ENCODE data around the gene KRT15. TPM values are rescaled to one million over a fixed set of nuclear protein-coding genes. Genes with fewer than 3 reads are reported as not detected.

Gene KRT15
- polyA plus RNA-seq, 3 donors = 0.03 TPM; not detected in 2

DNA sequence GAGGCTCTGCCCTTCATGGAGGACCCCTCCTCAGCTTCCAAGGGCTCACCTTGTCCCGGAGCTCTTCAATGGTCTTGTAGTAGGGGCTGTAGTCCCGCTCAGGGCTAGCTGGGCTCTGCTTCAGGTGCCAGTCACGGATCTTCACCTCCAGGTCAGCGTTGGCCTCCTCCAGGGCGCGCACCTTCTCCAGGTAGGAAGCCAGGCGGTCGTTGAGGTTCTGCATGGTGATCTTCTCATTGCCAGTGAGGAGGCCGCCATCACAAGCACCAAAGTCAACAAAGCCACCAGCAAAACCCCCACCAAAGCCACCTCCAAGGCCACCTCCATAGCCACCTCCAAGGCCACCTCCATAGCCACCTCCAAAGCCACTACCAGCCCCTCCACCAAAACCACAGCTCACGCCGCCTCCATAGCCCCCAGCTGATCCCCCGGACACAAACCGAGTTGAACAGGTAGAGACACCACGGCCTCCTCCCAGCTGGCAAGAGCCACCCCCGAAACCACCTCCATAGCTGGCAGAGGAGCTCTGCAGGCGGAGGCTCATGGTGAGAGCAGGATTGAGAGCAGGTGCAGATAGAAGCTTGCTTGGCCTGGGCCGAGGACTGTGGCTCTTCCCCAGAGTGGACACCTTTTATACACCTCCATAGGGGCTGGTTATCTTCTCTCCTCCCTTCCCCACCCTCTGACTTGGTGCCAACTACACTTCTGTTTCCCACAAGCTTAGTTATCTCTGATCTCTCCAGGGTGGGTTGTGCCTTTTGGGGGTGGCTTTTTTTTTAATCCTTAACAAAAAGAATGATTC is 13.5 kb downstream of the KRT15 start, which contains the start of gene KRT13:
Gene KRT13 (minus strand): TSS at position 606 of the 802 bp plus-strand sequence. CDS start 62 bp downstream, at position 544.
- peak within 1 kb of the TSS in 3 of 7 donors; percentile 22 to 69 (median 66) for H3K27ac Mint-ChIP-seq
- TF ChIP-seq, protein P1, sequence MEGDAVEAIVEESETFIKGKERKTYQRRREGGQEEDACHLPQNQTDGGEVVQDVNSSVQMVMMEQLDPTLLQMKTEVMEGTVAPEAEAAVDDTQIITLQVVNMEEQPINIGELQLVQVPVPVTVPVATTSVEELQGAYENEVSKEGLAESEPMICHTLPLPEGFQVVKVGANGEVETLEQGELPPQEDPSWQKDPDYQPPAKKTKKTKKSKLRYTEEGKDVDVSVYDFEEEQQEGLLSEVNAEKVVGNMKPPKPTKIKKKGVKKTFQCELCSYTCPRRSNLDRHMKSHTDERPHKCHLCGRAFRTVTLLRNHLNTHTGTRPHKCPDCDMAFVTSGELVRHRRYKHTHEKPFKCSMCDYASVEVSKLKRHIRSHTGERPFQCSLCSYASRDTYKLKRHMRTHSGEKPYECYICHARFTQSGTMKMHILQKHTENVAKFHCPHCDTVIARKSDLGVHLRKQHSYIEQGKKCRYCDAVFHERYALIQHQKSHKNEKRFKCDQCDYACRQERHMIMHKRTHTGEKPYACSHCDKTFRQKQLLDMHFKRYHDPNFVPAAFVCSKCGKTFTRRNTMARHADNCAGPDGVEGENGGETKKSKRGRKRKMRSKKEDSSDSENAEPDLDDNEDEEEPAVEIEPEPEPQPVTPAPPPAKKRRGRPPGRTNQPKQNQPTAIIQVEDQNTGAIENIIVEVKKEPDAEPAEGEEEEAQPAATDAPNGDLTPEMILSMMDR (IDR thresholded peaks at IDR 0.05) = no peak
- Histone ChIP-seq H3K9ac (ENCODE audit: insufficient read depth, low read length, poor library complexity, severe bottlenecking) (no peak within 1 kb of the TSS), H4K20me1 (ENCODE audit: insufficient read depth, low read length) (no peaks in the 10 kb centered on the region), H3K79me2 (ENCODE audit: insufficient read depth, low read length) (no peaks in the 10 kb centered on the region), H3K4me1 (ENCODE audit: control insufficient read depth in 1 of 2, insufficient read depth in 2 of 2, low read length in 2 of 2) (peaks cover 13 to 21% of the 10 kb centered on the region in 2 donors), H3K4me2 (replicated peaks; ENCODE audit: extremely low read depth, low read length, poor library complexity, severe bottlenecking) (no peak within 1 kb of the TSS), H3K9me3 (replicated peaks in 1 of 2; ENCODE audit: control insufficient read depth in 1 of 2, insufficient read depth in 1 of 2, low read length in 2 of 2) (no peaks in the 10 kb centered on the region), H3K36me3 (replicated peaks in 1 of 2; ENCODE audit: control insufficient read depth in 1 of 2, insufficient read depth in 2 of 2, low read length in 2 of 2) (no peaks in the 10 kb centered on the region), H2AFZ (ENCODE audit: insufficient read depth, low read depth, low read length, poor library complexity, severe bottlenecking) (no peak within 1 kb of the TSS), H3K4me3 (replicated peaks in 1 of 3; ENCODE audit: low read depth in 2 of 3, low read length in 3 of 3) (no peak within 1 kb of the TSS), H3K27ac (ENCODE audit: low read depth in 1 of 2, low read length in 2 of 2) (no peak within 1 kb of the TSS), H3K27me3 (ENCODE audit: control insufficient read depth in 2 of 2, insufficient read depth in 2 of 2, low read length in 2 of 2) (no peaks in the 10 kb centered on the region)
- H3K9me3 Mint-ChIP-seq = peaks cover 0 to 4% (median 0%) of the 10 kb centered on the region in 7 donors
- intact Hi-C loops (cut with micrococcal nuclease) = loop anchor here in 1 of 2 donors (10.0 kb wide), 1 partner anchor 590 kb away; no protein-coding TSS in a partner anchor
- peaks cover 7 to 10% (median 8%) of the 10 kb centered on the region in 3 donors for H3K27me3 Mint-ChIP-seq (ENCODE audit: low read depth in 3 of 3)
- no peak for DNase-seq
- no peak within 1 kb of the TSS for H3K4me3 Mint-ChIP-seq
- H3K4me1 Mint-ChIP-seq = peaks cover 15% of the 10 kb centered on the region
- no peaks in the 10 kb centered on the region for H3K36me3 Mint-ChIP-seq
- 87% methylated on average over 11 of the region's 17 CpGs for WGBS (ENCODE audit: insufficient coverage)

DNA sequence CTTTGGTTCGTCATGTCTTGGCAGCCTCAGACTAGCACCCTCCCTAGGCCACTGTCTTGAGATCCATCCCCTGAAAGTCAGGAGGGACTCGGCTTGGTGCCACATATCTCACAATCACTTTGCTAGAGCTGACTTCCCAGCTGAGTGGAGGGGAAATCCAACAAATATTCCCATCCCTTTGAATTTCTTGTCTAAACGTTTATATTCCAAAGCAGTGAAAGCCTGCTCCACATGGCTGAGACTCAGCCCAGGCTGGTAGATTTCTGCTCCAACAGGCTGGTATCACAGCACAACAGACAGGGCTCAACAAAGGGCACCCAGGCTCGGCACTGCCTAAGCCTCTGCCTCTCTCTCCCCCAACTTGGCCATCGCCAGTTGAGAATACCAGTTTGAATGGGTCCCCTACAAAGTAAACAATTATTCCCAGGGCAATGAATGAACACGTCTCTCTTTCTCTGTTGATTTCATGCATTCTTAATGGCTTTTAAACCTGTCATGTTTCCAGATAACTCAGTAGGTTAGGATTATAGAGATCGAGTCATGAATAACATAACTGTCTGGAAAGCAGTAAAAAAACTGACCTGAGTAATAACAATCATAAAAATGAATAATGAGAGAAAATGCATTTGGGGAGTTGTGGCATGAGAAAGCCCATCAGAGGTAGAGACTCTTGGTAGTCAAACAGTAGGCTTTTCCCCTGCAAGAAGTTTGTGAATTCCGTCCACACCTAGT is 14.3 kb downstream of the KRT15 start:
- H3K4me2 ChIP-seq (replicated peaks; ENCODE audit: extremely low read depth, low read length, poor library complexity, severe bottlenecking) = no peak overlapping the region
- H3K4me1 Mint-ChIP-seq = peaks cover 23% of the 10 kb centered on the region

More for the DNA sequence above, 14.3 kb downstream of the KRT15 start:
- no peaks in the 10 kb centered on the region for H3K9me3 ChIP-seq (replicated peaks in 1 of 2; ENCODE audit: control insufficient read depth in 1 of 2, insufficient read depth in 1 of 2, low read length in 2 of 2)
- intact Hi-C loops (cut with micrococcal nuclease) = loop anchor here in 1 of 2 donors (10.0 kb wide), 1 partner anchor 590 kb away; no protein-coding TSS in a partner anchor
- TF ChIP-seq, protein P1 (IDR thresholded peaks at IDR 0.05) = no peak
- DNase-seq = no peak
- H3K36me3 ChIP-seq (replicated peaks in 1 of 2; ENCODE audit: control insufficient read depth in 1 of 2, insufficient read depth in 2 of 2, low read length in 2 of 2) = no peaks in the 10 kb centered on the region
- H2AFZ ChIP-seq (ENCODE audit: insufficient read depth, low read depth, low read length, poor library complexity, severe bottlenecking) = no peak overlapping the region
- no peaks in the 10 kb centered on the region for H3K27me3 ChIP-seq (ENCODE audit: control insufficient read depth in 2 of 2, insufficient read depth in 2 of 2, low read length in 2 of 2)
- H3K27ac ChIP-seq (ENCODE audit: low read depth in 1 of 2, low read length in 2 of 2) = no peak overlapping the region
- no peak overlapping the region for H3K4me3 Mint-ChIP-seq
- H3K4me1 ChIP-seq (ENCODE audit: control insufficient read depth in 1 of 2, insufficient read depth in 2 of 2, low read length in 2 of 2) = peaks cover 20 to 26% of the 10 kb centered on the region in 2 donors
- H4K20me1 ChIP-seq (ENCODE audit: insufficient read depth, low read length) = no peaks in the 10 kb centered on the region
- H3K9ac ChIP-seq (ENCODE audit: insufficient read depth, low read length, poor library complexity, severe bottlenecking) = no peak overlapping the region
- no peak overlapping the region for H3K27ac Mint-ChIP-seq
- no peak overlapping the region for H3K4me3 ChIP-seq (replicated peaks in 1 of 3; ENCODE audit: low read depth in 2 of 3, low read length in 3 of 3)
- no peaks in the 10 kb centered on the region for H3K36me3 Mint-ChIP-seq
- H3K27me3 Mint-ChIP-seq (ENCODE audit: low read depth in 3 of 3) = peaks cover 3 to 12% (median 8%) of the 10 kb centered on the region in 3 donors
- H3K9me3 Mint-ChIP-seq = peaks cover 0 to 3% (median 0%) of the 10 kb centered on the region in 7 donors
- no peaks in the 10 kb centered on the region for H3K79me2 ChIP-seq (ENCODE audit: insufficient read depth, low read length)
- 89% methylated on average over 2 of the region's 8 CpGs for WGBS (ENCODE audit: insufficient coverage)
